Keratinocyte (primary cell): ENCODE results near the gene PRLHR. TPM values are rescaled to one million over a fixed set of nuclear protein-coding genes. Genes with fewer than 3 reads are reported as not detected.

Experiments
- DNase-seq: peaks from one replicate; pipeline ENCODE4 v3.0.0-alpha.2; 2011; ENCODE audit warnings: low read depth, missing footprints, low spot score
- FAIRE-seq: peaks from 2 replicates; lab custom pipeline; 2011; peaks lifted over from hg19 to GRCh38; lab: Jason Lieb, UNC
- H2AFZ ChIP-seq: 2 replicates; pipeline ENCODE4 v1.6.0; 2012; ENCODE audit warnings: low read length, control low read depth, inconsistent platforms; ENCODE audit not compliant: control insufficient read depth
- H3K27ac ChIP-seq: 2 replicates; pipeline ENCODE4 v1.5.1; 2011; ENCODE audit warnings: low read length; ENCODE audit not compliant: control insufficient read depth, insufficient read depth
- H3K27me3 ChIP-seq: 3 replicates; pipeline ENCODE4 v1.6.0; 2011; ENCODE audit warnings: low read length; ENCODE audit not compliant: control insufficient read depth, insufficient read depth; ENCODE audit errors: extremely low read depth
- H3K36me3 ChIP-seq, 2 experiments: 2 replicates in 1 of 2; 3 replicates in 1 of 2; pipeline ENCODE4 v1.5.1; 2011; ENCODE audit warnings: low read length in 2 of 2, mild to moderate bottlenecking in 1 of 2; ENCODE audit not compliant: control insufficient read depth in 2 of 2, insufficient read depth in 2 of 2; ENCODE audit errors: extremely low read depth in 1 of 2
- H3K4me1 ChIP-seq: 3 replicates; pipeline ENCODE4 v1.5.1; 2011; ENCODE audit warnings: low read length; ENCODE audit not compliant: control insufficient read depth, insufficient read depth; ENCODE audit errors: extremely low read depth
- H3K4me2 ChIP-seq: 3 replicates; pipeline ENCODE4 v1.6.0; 2011; ENCODE audit warnings: low read depth, low read length; ENCODE audit not compliant: control insufficient read depth, insufficient read depth; ENCODE audit errors: extremely low read depth
- H3K4me3 ChIP-seq, 3 experiments: fragments of 200-600 bp in 1 of 3; sonication (generic) in 1 of 3; 2 replicates in 2 of 3; 3 replicates in 1 of 3; pipeline ENCODE4 v1.5.1; 2011 to 2016; ENCODE audit warnings: low read length in 3 of 3, mild to moderate bottlenecking in 3 of 3, control low read depth in 2 of 3, inconsistent platforms in 1 of 3, low read depth in 1 of 3, mixed read lengths in 1 of 3, mixed run types in 1 of 3, moderate library complexity in 1 of 3; ENCODE audit not compliant: control insufficient read depth in 2 of 3, insufficient read depth in 2 of 3; ENCODE audit errors: extremely low read depth in 1 of 3
- H3K79me2 ChIP-seq: 2 replicates; pipeline ENCODE4 v1.6.0; 2012; ENCODE audit warnings: low read length; ENCODE audit not compliant: control insufficient read depth, insufficient read depth
- H3K9ac ChIP-seq: 3 replicates; pipeline ENCODE4 v1.6.0; 2011; ENCODE audit warnings: low read length; ENCODE audit not compliant: control insufficient read depth, insufficient read depth; ENCODE audit errors: extremely low read depth
- H3K9me1 ChIP-seq: 3 replicates; pipeline ENCODE4 v1.6.0; 2011; ENCODE audit warnings: low read length; ENCODE audit not compliant: control insufficient read depth, insufficient read depth; ENCODE audit errors: extremely low read depth
- H3K9me3 ChIP-seq: 2 replicates; pipeline ENCODE4 v1.5.1; 2012; ENCODE audit warnings: low read depth, low read length; ENCODE audit not compliant: control insufficient read depth
- H4K20me1 ChIP-seq: 3 replicates; pipeline ENCODE4 v1.6.0; 2011; ENCODE audit warnings: low read length; ENCODE audit not compliant: control insufficient read depth, insufficient read depth; ENCODE audit errors: extremely low read depth
- EZH2 ChIP-seq: IDR thresholded peaks from one replicate; pipeline ENCODE4 v1.6.1; 2012; ENCODE audit warnings: inconsistent platforms, mild to moderate bottlenecking, low read length, moderate library complexity
- dilution Hi-C: fragments of 300-500 bp; cut with MboI; formaldehyde crosslinking; loops from one replicate; pipeline ENCODE4 v1.7.0; 2020; ENCODE audit warnings: low sequenced_read_pairs; ENCODE audit not compliant: extremely low pct_ligation_motif_present
- polyA plus RNA-seq, 5 experiments: library from polyadenylated mRNA; depleted of rRNA in 3 of 5; stranded (reverse) in 3 of 5; stranded (forward) in 1 of 5; unstranded in 1 of 5; fragments of >200 nt; gene quantifications; 1 replicate in 1 of 5; 2 replicates in 3 of 5; 3 replicates in 1 of 5; pipeline versions ENCODE4 v1.2.1 to v1.2.3, GENCODE V29; 2011 to 2012; ENCODE audit warnings: missing spikeins in 2 of 5, low read depth in 1 of 5, low replicate concordance in 1 of 5
- TF ChIP-seq, protein P1 (sequence below), 3 experiments: IDR thresholded peaks in 1 of 3; conservative IDR thresholded peaks in 1 of 3; optimal IDR thresholded peaks in 1 of 3; 2 replicates in 2 of 3; 3 replicates in 1 of 3; pipeline versions ENCODE3 to v1.5.1; 2011; ENCODE audit warnings: low read length in 3 of 3, mild to moderate bottlenecking in 3 of 3, moderate library complexity in 2 of 3, control low read depth in 1 of 3, inconsistent platforms in 1 of 3; ENCODE audit not compliant: insufficient read depth in 2 of 3; ENCODE audit errors: extremely low read depth in 1 of 3

The PRLHR gene
- polyA plus RNA-seq, 1 donor (not counting 4 experiments of a cell fraction or from before 2014, with no cell fraction given) = not detected

GRCh38 chr10:118596426-118597124 lies 1.1 kb upstream of the PRLHR start:
- Histone ChIP-seq H3K9ac (no peak overlapping the region), H2AFZ (no peak overlapping the region), H3K4me2 (no peak overlapping the region), H3K27me3 (peaks cover 53% of the 10 kb centered on the region), H3K4me1 (no peaks in the 10 kb centered on the region), H3K27ac (no peak overlapping the region), H3K9me3 (peaks cover 5% of the 10 kb centered on the region), H3K79me2 (no peaks in the 10 kb centered on the region), H3K9me1 (no peaks in the 10 kb centered on the region), H3K4me3 (no peak overlapping the region), H3K36me3 (no peaks in the 10 kb centered on the region), H4K20me1 (no peaks in the 10 kb centered on the region)
- no peak for FAIRE-seq
- dilution Hi-C loops = loop anchor here (10.0 kb wide), 1 partner anchor 68 kb away; no protein-coding TSS in a partner anchor
- DNase-seq = no peak
- TF ChIP-seq, protein P1, sequence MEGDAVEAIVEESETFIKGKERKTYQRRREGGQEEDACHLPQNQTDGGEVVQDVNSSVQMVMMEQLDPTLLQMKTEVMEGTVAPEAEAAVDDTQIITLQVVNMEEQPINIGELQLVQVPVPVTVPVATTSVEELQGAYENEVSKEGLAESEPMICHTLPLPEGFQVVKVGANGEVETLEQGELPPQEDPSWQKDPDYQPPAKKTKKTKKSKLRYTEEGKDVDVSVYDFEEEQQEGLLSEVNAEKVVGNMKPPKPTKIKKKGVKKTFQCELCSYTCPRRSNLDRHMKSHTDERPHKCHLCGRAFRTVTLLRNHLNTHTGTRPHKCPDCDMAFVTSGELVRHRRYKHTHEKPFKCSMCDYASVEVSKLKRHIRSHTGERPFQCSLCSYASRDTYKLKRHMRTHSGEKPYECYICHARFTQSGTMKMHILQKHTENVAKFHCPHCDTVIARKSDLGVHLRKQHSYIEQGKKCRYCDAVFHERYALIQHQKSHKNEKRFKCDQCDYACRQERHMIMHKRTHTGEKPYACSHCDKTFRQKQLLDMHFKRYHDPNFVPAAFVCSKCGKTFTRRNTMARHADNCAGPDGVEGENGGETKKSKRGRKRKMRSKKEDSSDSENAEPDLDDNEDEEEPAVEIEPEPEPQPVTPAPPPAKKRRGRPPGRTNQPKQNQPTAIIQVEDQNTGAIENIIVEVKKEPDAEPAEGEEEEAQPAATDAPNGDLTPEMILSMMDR (optimal IDR thresholded peaks at IDR 0.05 in 1 of 3, IDR thresholded peaks at IDR 0.05 in 1 of 3, conservative IDR thresholded peaks at IDR 0.05 in 1 of 3; ENCODE audit: extremely low read depth in 1 of 3, insufficient read depth in 2 of 3, low read length in 3 of 3) = no peak
- TF ChIP-seq EZH2 = no peak

DNA sequence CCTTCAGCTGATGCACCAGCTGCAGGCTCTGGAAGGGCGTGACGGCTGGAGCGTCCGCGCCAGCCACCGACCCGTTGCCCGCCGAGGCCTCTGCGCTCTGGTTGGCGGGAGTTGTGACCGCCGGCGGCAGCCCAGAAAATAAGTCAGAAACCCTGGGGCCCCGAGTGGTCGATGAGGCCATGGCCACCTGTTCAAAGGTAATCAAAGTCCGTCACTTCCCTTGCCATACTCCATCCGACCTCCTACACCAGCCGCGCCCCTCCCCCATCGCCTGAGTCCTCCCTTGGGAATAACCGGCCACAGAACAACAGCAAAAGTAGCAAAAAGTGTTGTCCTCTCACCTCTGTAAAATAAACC lies 406 bp downstream of the PRLHR start:
- Histone ChIP-seq H2AFZ (no peak overlapping the region), H3K27ac (no peak overlapping the region), H3K9ac (no peak overlapping the region), H3K79me2 (no peaks in the 10 kb centered on the region), H3K4me1 (peaks cover 2% of the 10 kb centered on the region), H3K27me3 (peaks cover 59% of the 10 kb centered on the region), H3K9me3 (peaks cover 5% of the 10 kb centered on the region), H3K9me1 (no peaks in the 10 kb centered on the region), H3K4me2 (no peak overlapping the region), H4K20me1 (no peaks in the 10 kb centered on the region), H3K4me3 (no peak overlapping the region), H3K36me3 (no peaks in the 10 kb centered on the region)
- DNase-seq = no peak
- TF ChIP-seq, protein P1 (optimal IDR thresholded peaks at IDR 0.05 in 1 of 3, IDR thresholded peaks at IDR 0.05 in 1 of 3, conservative IDR thresholded peaks at IDR 0.05 in 1 of 3; ENCODE audit: extremely low read depth in 1 of 3, insufficient read depth in 2 of 3, low read length in 3 of 3) = no peak
- TF ChIP-seq EZH2 = no peak
- no peak for FAIRE-seq
- dilution Hi-C loops = loop anchor here (10.0 kb wide), 1 partner anchor 70 kb away; no protein-coding TSS in a partner anchor
